CD14-positive monocyte (primary cell): ENCODE data around the gene CHST11. TPM values are rescaled to one million over a fixed set of nuclear protein-coding genes. Genes with fewer than 3 reads are reported as not detected.

Experiments
- DNase-seq, 3 donors: peaks; one replicate each; pipeline ENCODE4 v3.0.0-alpha.2; 2011 to 2022
- H2AFZ ChIP-seq: 2 replicates; pipeline ENCODE4 v1.6.0; 2012; ENCODE audit warnings: mild to moderate bottlenecking, low read depth, low read length, inconsistent platforms; ENCODE audit not compliant: insufficient read depth, poor library complexity, severe bottlenecking
- H3K27ac ChIP-seq, 2 donors: 1 replicate in 1 of 2; 2 replicates in 1 of 2; pipeline ENCODE4 v1.5.1; 2012 to 2013; ENCODE audit warnings: low read length in 2 of 2, control low read depth in 1 of 2, inconsistent platforms in 1 of 2, low read depth in 1 of 2, mild to moderate bottlenecking in 1 of 2
- H3K27me3 ChIP-seq, 2 donors: one replicate each; pipeline versions ENCODE4 v1.6.0 to v1.6.1; 2011 to 2013; ENCODE audit warnings: low read length in 2 of 2; ENCODE audit not compliant: control insufficient read depth in 2 of 2, insufficient read depth in 2 of 2
- H3K36me3 ChIP-seq, 2 donors: replicated peaks in 1 of 2; 1 replicate in 1 of 2; 2 replicates in 1 of 2; pipeline versions ENCODE4 v1.5.1 to v1.6.1; 2012 to 2013; ENCODE audit warnings: low read length in 2 of 2, control low read depth in 1 of 2, inconsistent platforms in 1 of 2, mild to moderate bottlenecking in 1 of 2; ENCODE audit not compliant: insufficient read depth in 2 of 2, control insufficient read depth in 1 of 2
- H3K4me1 ChIP-seq, 2 donors: 1 replicate in 1 of 2; 2 replicates in 1 of 2; pipeline versions ENCODE4 v1.5.1 to v1.6.1; 2012 to 2013; ENCODE audit warnings: low read length in 2 of 2, control low read depth in 1 of 2, inconsistent platforms in 1 of 2, mild to moderate bottlenecking in 1 of 2, moderate library complexity in 1 of 2; ENCODE audit not compliant: insufficient read depth in 2 of 2, control insufficient read depth in 1 of 2
- H3K4me2 ChIP-seq: replicated peaks from 2 replicates; pipeline ENCODE3; 2012; ENCODE audit warnings: low read length, moderate library complexity, mild to moderate bottlenecking; ENCODE audit not compliant: poor library complexity, severe bottlenecking; ENCODE audit errors: extremely low read depth
- H3K4me3 ChIP-seq, 3 experiments: fragments of 200-600 bp in 1 of 3; sonication (generic) in 1 of 3; replicated peaks in 1 of 3; 1 replicate in 2 of 3; 2 replicates in 1 of 3; pipeline ENCODE4 v1.5.1; 2011 to 2013; ENCODE audit warnings: low read length in 3 of 3, mild to moderate bottlenecking in 3 of 3, control low read depth in 2 of 3, low read depth in 2 of 3, inconsistent platforms in 1 of 3, moderate library complexity in 1 of 3
- H3K79me2 ChIP-seq: 2 replicates; pipeline ENCODE4 v1.6.0; 2012; ENCODE audit warnings: mild to moderate bottlenecking, control low read depth, inconsistent platforms, low read length, moderate library complexity; ENCODE audit not compliant: insufficient read depth
- H3K9ac ChIP-seq: 2 replicates; pipeline ENCODE4 v1.6.0; 2017; ENCODE audit warnings: low read length, mild to moderate bottlenecking; ENCODE audit not compliant: insufficient read depth, poor library complexity, severe bottlenecking
- H3K9me3 ChIP-seq, 2 donors: replicated peaks in 1 of 2; 1 replicate in 1 of 2; 2 replicates in 1 of 2; pipeline versions ENCODE4 v1.5.1 to v1.6.1; 2012 to 2013; ENCODE audit warnings: low read length in 2 of 2, control low read depth in 1 of 2; ENCODE audit not compliant: control insufficient read depth in 1 of 2, insufficient read depth in 1 of 2
- H4K20me1 ChIP-seq: 2 replicates; pipeline ENCODE4 v1.6.0; 2012; ENCODE audit warnings: mild to moderate bottlenecking, low read length, control low read depth, moderate library complexity; ENCODE audit not compliant: insufficient read depth
- H3K27ac Mint-ChIP-seq, 7 donors: one replicate each; pipeline ENCODE4 v1.8.0; 2020; ENCODE audit warnings: mild to moderate bottlenecking in 7 of 7, mixed read lengths in 7 of 7, moderate library complexity in 6 of 7, inconsistent platforms in 2 of 7
- H3K27me3 Mint-ChIP-seq, 3 donors: one replicate each; pipeline ENCODE4 v1.8.0; 2021 to 2022; ENCODE audit warnings: low read depth in 3 of 3, mild to moderate bottlenecking in 3 of 3, mixed read lengths in 3 of 3, moderate library complexity in 3 of 3, inconsistent platforms in 1 of 3
- H3K36me3 Mint-ChIP-seq, 2 donors: one replicate each; pipeline ENCODE4 v1.8.0; 2020; ENCODE audit warnings: mixed read lengths in 2 of 2, inconsistent platforms in 1 of 2, mild to moderate bottlenecking in 1 of 2
- H3K4me1 Mint-ChIP-seq: one replicate; pipeline ENCODE4 v1.8.0; 2020; ENCODE audit warnings: mild to moderate bottlenecking, mixed read lengths
- H3K4me3 Mint-ChIP-seq, 2 donors: one replicate each; pipeline ENCODE4 v1.8.0; 2020; ENCODE audit warnings: mild to moderate bottlenecking in 2 of 2, mixed read lengths in 2 of 2, moderate library complexity in 1 of 2
- H3K9me3 Mint-ChIP-seq, 7 donors: one replicate each; pipeline ENCODE4 v1.8.0; 2020 to 2022; ENCODE audit warnings: mixed read lengths in 7 of 7, mild to moderate bottlenecking in 6 of 7, moderate library complexity in 6 of 7, inconsistent platforms in 2 of 7
- WGBS: methylation state at CpG from one replicate; pipeline ENCODE4 v1.1.5; 2013; ENCODE audit warnings: missing lambda C conversion rate; ENCODE audit not compliant: insufficient coverage; 5-methylcytosine and 5-hydroxymethylcytosine counted together
- intact Hi-C, 2 donors: fragments of 100-400 bp; cut with micrococcal nuclease; formaldehyde crosslinking; loops; one replicate each; pipeline versions ENCODE4 v1.15.0 to v1.15.1; 2023
- polyA plus RNA-seq, 3 donors: library from polyadenylated mRNA; depleted of rRNA in 1 of 3; unstranded in 2 of 3; stranded (reverse) in 1 of 3; fragments of 300-500 nt in 2 of 3; fragments of >200 nt in 1 of 3; fragmentation: Illumina TruSeq in 2 of 3; gene quantifications; 1 replicate in 2 of 3; 2 replicates in 1 of 3; pipeline ENCODE4 v1.2.3, GENCODE V29; 2012 to 2021
- TF ChIP-seq, protein P1 (sequence below): fragments of 200-600 bp; IDR thresholded peaks from one replicate; pipeline ENCODE4 v1.8.0; 2022; ENCODE audit warnings: antibody characterized with exemption, mild to moderate bottlenecking

The CHST11 gene
- polyA plus RNA-seq, 3 donors: 44.4 to 66.6 (median 48.4) TPM

DNA sequence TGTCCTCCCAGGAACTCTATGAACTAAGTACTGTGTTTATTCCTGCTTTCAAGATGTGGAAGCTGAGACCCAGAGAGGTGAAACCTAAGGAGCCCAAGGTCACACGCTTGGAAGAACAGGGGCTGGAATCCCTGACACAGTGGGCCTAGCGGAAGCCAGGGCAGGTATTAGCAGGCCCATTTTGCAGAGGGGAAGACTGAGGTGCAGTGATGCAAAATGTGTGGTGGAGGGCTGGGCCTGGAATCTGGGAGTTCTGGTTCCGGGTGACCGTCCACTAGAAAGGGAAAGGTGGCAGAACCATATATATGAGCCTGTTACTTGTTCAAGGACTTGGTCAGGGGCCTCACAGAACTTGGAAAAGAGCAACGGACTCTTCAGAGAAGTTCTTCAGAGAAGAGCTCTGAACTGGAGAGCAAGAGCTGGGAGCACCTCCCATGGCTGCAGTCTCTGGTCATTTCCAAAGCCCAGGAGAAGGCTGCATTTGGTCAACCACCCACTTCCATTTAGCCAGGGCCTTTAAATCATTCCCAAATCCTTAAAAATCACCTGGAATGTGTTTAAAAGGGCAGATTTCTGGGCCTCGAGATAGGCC lies 119.5 kb downstream of the CHST11 start:
- no peak overlapping the region for H3K4me3 Mint-ChIP-seq
- Histone ChIP-seq H3K4me1 (peaks cover 13 to 45% of the 10 kb centered on the region in 2 donors), H4K20me1 (peaks cover 68% of the 10 kb centered on the region), H3K4me2 (no peak overlapping the region), H3K27ac (peak overlapping the region in 1 of 2 donors; percentile 50), H3K9ac (no peak overlapping the region), H3K27me3 (no peaks in the 10 kb centered on the region), H3K79me2 (peaks cover 73% of the 10 kb centered on the region), H2AFZ (no peak overlapping the region), H3K4me3 (no peak overlapping the region), H3K9me3 (no peaks in the 10 kb centered on the region), H3K36me3 (no peaks in the 10 kb centered on the region)
- intact Hi-C loops: no loop called here
- 96% methylated on average over 6 of the region's 6 CpGs for WGBS
- H3K27ac Mint-ChIP-seq: peak overlapping the region in 5 of 7 donors; percentile 35 to 70 (median 51)
- peaks cover 16% of the 10 kb centered on the region in 2 donors for H3K36me3 Mint-ChIP-seq
- peaks cover 70% of the 10 kb centered on the region for H3K4me1 Mint-ChIP-seq
- H3K9me3 Mint-ChIP-seq: peaks cover 0 to 3% (median 0%) of the 10 kb centered on the region in 7 donors
- TF ChIP-seq, protein P1, sequence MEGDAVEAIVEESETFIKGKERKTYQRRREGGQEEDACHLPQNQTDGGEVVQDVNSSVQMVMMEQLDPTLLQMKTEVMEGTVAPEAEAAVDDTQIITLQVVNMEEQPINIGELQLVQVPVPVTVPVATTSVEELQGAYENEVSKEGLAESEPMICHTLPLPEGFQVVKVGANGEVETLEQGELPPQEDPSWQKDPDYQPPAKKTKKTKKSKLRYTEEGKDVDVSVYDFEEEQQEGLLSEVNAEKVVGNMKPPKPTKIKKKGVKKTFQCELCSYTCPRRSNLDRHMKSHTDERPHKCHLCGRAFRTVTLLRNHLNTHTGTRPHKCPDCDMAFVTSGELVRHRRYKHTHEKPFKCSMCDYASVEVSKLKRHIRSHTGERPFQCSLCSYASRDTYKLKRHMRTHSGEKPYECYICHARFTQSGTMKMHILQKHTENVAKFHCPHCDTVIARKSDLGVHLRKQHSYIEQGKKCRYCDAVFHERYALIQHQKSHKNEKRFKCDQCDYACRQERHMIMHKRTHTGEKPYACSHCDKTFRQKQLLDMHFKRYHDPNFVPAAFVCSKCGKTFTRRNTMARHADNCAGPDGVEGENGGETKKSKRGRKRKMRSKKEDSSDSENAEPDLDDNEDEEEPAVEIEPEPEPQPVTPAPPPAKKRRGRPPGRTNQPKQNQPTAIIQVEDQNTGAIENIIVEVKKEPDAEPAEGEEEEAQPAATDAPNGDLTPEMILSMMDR: no peak
- no peak for DNase-seq
- no peaks in the 10 kb centered on the region for H3K27me3 Mint-ChIP-seq

DNA sequence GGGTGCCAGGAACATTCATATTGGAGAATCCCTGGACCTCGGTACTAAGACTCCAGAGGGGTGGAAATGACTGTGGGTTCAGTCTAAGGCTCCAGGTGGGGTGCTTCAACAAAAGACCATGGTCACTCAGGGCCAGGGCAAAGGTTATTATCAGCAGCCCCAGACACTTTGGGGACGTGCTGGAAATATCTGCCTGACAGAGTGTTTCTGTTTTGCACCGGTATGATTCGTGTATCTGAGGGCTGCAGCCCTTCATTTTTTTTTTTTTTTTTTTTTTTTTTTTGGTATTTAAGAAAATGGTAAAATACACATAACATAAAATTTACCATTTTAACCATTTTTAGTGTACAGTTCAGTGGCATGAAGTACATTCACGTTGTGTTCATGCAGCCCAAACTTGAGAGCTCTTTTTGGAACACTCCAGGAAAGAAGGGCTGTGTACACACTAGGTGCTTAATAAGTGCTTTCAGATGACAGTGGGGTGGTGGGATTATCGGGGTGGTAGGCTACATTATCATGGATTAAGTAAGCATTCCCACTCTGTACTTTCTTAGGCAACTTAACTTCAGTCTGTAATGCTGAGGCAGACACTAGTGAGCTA lies 120.3 kb downstream of the CHST11 start:
- Mint-ChIP-seq H3K4me1 (peaks cover 72% of the 10 kb centered on the region), H3K4me3 (no peak overlapping the region), H3K27me3 (peaks cover 0 to 2% (median 0%) of the 10 kb centered on the region in 3 donors), H3K9me3 (peaks cover 0 to 3% (median 0%) of the 10 kb centered on the region in 7 donors), H3K27ac (peak overlapping the region in 6 of 7 donors; percentile 12 to 73 (median 32)), H3K36me3 (peaks cover 14 to 15% of the 10 kb centered on the region in 2 donors)
- Histone ChIP-seq H3K27me3 (no peaks in the 10 kb centered on the region), H3K9ac (no peak overlapping the region), H3K4me1 (peaks cover 9 to 40% of the 10 kb centered on the region in 2 donors), H3K9me3 (no peaks in the 10 kb centered on the region), H3K27ac (peak overlapping the region in 1 of 2 donors; percentile 50), H2AFZ (no peak overlapping the region), H3K36me3 (no peaks in the 10 kb centered on the region), H3K4me3 (no peak overlapping the region), H3K79me2 (peaks cover 77% of the 10 kb centered on the region), H4K20me1 (peaks cover 73% of the 10 kb centered on the region), H3K4me2 (no peak overlapping the region)
- 80% methylated on average over 2 of the region's 6 CpGs for WGBS
- TF ChIP-seq, protein P1: no peak
- intact Hi-C loops: no loop called here
- DNase-seq: no peak
